Memory B cell (primary cell): ENCODE data around the gene RBBP8NL.

Experiments
- ATAC-seq: fragments of 150-1000 bp; cut with Tn5 transposase; 2 replicates; pipeline ENCODE4 v1.10.0; 2021; ENCODE audit warnings: low read depth, mild to moderate bottlenecking, moderate library complexity
- DNase-seq, 2 donors: peaks; one replicate each; pipeline ENCODE4 v3.0.0; 2022; ENCODE audit warnings: low spot score in 2 of 2
- H3K27ac Mint-ChIP-seq: one replicate; pipeline ENCODE4 v1.8.0; 2022; ENCODE audit warnings: mild to moderate bottlenecking, moderate library complexity, mixed read lengths
- H3K27me3 Mint-ChIP-seq: one replicate; pipeline ENCODE4 v1.8.0; 2022; ENCODE audit warnings: mixed read lengths
- H3K36me3 Mint-ChIP-seq: one replicate; pipeline ENCODE4 v1.8.0; 2022; ENCODE audit warnings: mild to moderate bottlenecking, mixed read lengths
- H3K4me1 Mint-ChIP-seq: one replicate; pipeline ENCODE4 v1.8.0; 2022; ENCODE audit warnings: mixed read lengths
- H3K4me3 Mint-ChIP-seq: one replicate; pipeline ENCODE4 v1.8.0; 2022; ENCODE audit warnings: mild to moderate bottlenecking, moderate library complexity, mixed read lengths
- H3K9me3 Mint-ChIP-seq: one replicate; pipeline ENCODE4 v1.8.0; 2022; ENCODE audit warnings: mixed read lengths

Gene RBBP8NL

DNA sequence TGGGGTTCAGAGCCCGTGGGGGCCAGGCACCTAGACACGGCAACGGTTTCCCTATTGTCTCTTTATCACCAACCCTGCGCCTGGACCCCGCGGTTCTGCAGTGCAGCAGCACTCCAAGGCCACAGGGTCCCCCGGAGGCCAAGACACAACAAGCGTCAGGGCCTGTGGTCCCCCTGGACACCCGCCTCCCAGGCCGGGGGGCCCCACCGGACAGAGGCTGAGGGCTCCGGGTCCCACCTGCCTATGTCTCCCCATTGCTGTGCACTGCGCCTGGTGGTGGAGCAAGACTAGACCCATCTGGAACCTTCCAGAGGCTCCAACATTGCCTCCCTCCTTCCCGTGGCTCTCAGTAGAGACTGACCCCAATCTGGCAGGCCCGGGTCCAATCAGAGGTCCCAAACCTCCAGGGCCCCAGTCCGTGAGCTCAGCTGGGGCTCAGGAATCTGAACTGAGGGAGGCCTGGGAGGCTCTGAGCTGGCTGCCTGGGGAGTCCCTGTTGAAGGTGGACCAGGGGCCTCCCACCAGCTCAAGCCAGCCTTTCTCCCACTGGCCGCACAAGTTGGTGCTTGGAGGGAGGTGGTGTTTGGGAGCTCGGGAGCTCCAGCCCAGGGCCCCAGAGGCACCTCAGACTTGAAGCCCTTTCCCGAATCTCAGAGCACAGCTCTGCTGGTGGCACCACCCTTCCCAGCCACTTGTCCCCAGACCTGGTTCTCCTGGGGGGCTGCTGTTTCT, 39.6 kb upstream of the RBBP8NL start:
- Mint-ChIP-seq H3K9me3 (no peaks in the 10 kb centered on the region), H3K4me3 (no peak overlapping the region), H3K27ac (no peak overlapping the region), H3K36me3 (no peaks in the 10 kb centered on the region), H3K4me1 (no peaks in the 10 kb centered on the region), H3K27me3 (peaks cover 12% of the 10 kb centered on the region)
- DNase-seq (no peak), ATAC-seq (no peak)

DNA sequence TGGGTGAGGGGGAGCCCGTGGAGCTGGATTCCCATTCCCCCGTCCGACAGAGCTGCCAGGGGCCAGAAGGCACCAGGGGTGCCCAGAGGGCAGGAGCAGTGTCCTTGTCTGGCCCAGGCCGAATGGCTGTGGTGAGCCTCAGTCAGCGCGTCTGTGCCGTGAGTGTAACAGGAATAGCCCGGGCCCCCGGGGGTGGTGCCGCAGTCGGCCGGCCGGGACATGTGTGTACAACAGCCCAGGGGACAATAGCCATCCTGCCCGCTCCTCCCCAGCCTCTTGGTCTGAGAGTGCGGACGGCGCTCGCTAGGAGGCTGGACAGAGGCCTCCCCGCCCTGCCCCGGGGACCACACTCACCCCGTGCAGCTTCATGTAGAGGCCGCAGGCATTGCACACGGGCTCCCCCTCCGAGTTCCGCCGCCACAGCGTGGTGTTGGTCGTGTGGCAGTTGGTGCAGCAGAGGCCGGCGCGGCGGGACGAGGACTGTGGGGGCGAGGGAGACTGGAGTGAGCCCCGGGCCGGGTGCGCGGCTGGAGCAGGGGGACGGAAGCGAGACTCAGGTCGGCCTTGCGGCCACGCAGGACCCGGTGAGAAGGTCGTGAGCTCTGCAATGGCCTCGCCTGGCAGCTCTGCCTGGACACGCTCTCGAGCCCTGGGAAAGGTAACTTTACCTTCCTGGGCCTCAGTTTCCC, 38.9 kb upstream of the RBBP8NL start:
- Mint-ChIP-seq H3K36me3 (no peaks in the 10 kb centered on the region), H3K4me1 (no peaks in the 10 kb centered on the region), H3K9me3 (no peaks in the 10 kb centered on the region), H3K27ac (no peak overlapping the region), H3K4me3 (no peak overlapping the region), H3K27me3 (peaks cover 10% of the 10 kb centered on the region)
- DNase-seq (no peak), ATAC-seq (no peak)

DNA sequence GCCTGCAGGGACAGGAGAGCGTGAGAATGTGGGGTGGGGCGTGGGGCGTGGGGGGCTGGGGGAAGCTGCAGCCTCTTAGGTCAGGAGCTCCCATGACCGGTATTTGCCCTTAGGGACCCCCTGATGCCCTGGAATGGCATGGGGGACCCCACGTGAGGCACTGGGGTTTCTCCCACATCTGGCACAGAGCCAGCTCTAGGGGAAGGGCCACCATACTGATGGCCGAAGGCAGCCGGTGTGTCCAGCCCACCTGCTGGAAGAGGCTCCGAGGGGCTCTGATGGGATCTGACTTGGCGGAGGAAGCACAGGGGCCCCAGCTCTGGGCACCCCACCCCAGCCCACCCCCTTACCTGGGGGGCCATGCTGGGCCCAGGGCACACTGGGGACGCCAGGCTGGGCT, 37.7 kb upstream of the RBBP8NL start:
- H3K36me3 Mint-ChIP-seq: no peaks in the 10 kb centered on the region
- ATAC-seq (no peak), DNase-seq (no peak)
- peaks cover 7% of the 10 kb centered on the region for H3K27me3 Mint-ChIP-seq
- H3K4me3 Mint-ChIP-seq: no peak overlapping the region
- no peaks in the 10 kb centered on the region for H3K4me1 Mint-ChIP-seq
- no peaks in the 10 kb centered on the region for H3K9me3 Mint-ChIP-seq
- H3K27ac Mint-ChIP-seq: no peak overlapping the region

- H3K27ac Mint-ChIP-seq: no peak overlapping the region
- H3K27me3 Mint-ChIP-seq: peaks cover 4% of the 10 kb centered on the region
- no peaks in the 10 kb centered on the region for H3K36me3 Mint-ChIP-seq
- DNase-seq: no peak
- H3K4me1 Mint-ChIP-seq: no peaks in the 10 kb centered on the region
- no peak for ATAC-seq
- no peak overlapping the region for H3K4me3 Mint-ChIP-seq
- no peaks in the 10 kb centered on the region for H3K9me3 Mint-ChIP-seq
Observed at GRCh38 chr20:62464425-62464770, 37.1 kb upstream of the RBBP8NL start.

DNA sequence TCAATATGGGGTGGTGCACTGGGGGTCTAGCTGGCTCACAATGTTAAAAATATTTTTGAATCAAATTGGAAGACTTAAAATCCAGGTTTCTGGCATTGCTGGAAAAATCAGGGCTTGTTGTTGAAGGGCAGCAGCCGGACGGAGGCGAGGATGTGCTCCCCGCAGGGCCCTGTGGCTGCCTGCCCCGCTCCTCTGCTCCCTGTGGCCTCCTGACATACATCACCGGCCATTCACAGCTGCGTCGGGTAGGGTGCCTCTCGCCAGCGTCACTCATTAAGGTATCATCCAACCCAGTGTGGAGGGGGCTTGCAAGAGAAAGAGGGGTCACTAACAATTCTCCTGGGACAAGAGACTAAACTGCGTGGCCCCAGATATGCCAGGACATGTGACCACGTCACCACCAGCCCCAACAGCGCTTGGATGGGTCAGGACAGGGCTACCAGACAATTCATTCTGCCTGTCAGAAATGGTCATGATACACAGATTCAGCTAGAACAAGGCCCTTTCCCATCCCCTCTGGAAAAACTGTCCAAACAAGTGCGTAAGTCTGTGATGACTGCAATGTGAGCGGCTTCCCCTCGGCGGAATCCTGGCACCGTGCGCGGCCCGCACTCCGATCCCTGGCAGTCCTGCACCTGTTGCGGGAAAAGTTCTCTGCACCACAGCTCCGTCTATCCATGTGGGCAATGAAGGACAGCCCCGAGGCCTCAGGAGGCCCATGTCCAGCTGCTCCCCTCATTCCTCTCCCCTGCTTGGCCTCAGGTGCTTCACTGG, 36.5 kb upstream of the RBBP8NL start:
- no peaks in the 10 kb centered on the region for H3K9me3 Mint-ChIP-seq
- H3K27me3 Mint-ChIP-seq: peaks cover 2% of the 10 kb centered on the region
- H3K36me3 Mint-ChIP-seq: no peaks in the 10 kb centered on the region
- ATAC-seq (no peak), DNase-seq (no peak)
- H3K27ac Mint-ChIP-seq: no peak overlapping the region
- no peaks in the 10 kb centered on the region for H3K4me1 Mint-ChIP-seq
- H3K4me3 Mint-ChIP-seq: no peak overlapping the region

DNA sequence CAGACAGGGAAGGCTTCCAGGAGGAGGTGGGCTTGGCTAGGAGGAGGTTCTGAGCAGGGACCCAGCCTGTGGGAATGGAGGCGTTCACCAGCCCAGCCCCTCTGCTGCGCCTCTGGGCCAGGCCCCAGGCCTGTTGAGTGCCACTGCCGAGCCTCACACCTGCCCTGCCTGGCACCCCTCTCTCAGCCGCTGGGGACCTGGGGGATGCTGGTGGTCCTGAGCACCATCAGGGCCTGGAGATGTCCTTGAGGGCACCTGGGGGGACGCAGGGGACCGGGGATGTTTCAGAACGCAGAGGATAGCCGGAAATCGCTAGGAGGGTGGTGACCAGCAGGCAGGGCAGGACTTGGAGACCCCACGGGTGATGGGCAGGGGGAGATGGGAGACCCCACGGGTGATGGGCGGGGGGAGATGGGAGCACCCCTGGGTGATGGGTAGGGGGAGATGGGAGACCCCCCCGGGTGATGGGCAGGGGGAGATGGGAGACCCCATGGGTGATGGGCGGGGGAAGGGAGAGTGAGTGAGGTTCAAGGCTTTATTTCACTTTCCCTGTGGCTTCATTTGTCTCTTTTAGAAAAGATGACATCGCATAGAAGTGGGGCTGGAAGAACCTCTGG, 35.7 kb upstream of the RBBP8NL start:
- Mint-ChIP-seq H3K4me3 (no peak overlapping the region), H3K9me3 (no peaks in the 10 kb centered on the region), H3K27me3 (peaks cover 4% of the 10 kb centered on the region), H3K27ac (no peak overlapping the region), H3K36me3 (no peaks in the 10 kb centered on the region), H3K4me1 (no peaks in the 10 kb centered on the region)
- DNase-seq: no peak
- no peak for ATAC-seq

- Mint-ChIP-seq H3K36me3 (no peaks in the 10 kb centered on the region), H3K4me1 (no peaks in the 10 kb centered on the region), H3K9me3 (no peaks in the 10 kb centered on the region), H3K27ac (no peak overlapping the region), H3K4me3 (no peak overlapping the region), H3K27me3 (peaks cover 8% of the 10 kb centered on the region)
- no peak for DNase-seq
- ATAC-seq: no peak
Observed at GRCh38 chr20:62461834-62462233, 34.5 kb upstream of the RBBP8NL start.

DNA sequence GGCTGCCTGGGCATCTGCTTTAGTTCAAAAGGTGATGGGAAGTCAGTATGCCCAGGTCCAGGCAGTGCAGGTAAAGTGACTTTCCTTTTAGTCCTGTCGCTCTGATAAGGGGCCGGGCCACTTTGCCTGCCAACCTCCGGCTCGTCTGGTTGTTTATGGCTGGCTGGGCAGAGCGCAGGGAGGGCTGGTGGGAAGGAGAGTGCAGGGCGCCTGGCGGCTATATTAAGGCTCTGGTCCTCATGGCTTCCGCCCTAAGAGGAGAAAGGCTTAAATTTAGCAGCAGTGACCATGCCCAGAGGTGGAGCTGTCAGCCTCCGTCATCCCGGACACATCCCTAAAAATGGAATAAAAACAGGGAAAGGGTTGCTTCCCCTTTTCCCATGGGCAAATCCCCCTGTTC, 33.8 kb upstream of the RBBP8NL start:
- no peak for DNase-seq
- no peak overlapping the region for H3K4me3 Mint-ChIP-seq
- peaks cover 10% of the 10 kb centered on the region for H3K27me3 Mint-ChIP-seq
- no peaks in the 10 kb centered on the region for H3K4me1 Mint-ChIP-seq
- no peak for ATAC-seq
- no peaks in the 10 kb centered on the region for H3K9me3 Mint-ChIP-seq
- H3K27ac Mint-ChIP-seq: no peak overlapping the region
- H3K36me3 Mint-ChIP-seq: no peaks in the 10 kb centered on the region

DNA sequence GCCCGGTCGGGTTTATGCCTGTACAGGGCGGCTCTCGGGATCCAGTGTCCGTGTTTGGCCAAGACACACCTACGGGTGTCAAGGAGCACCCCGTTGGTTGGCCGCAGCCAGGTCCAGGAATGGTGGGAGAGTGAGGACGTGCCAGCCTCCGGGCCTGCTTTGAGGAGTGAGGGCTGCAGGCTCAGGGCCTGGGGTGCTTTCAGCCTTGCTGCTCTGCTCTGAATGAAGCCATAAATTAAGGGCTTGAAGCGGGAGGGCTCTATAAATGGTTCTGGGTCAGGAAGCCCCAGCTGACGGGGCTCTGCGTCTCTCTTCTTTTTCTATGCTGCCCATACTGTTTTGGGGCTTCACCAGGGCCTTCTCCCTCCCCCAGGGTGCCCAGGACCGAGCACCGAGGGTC, 33.3 kb upstream of the RBBP8NL start:
- H3K36me3 Mint-ChIP-seq: no peaks in the 10 kb centered on the region
- H3K9me3 Mint-ChIP-seq: no peaks in the 10 kb centered on the region
- ATAC-seq: no peak
- no peak overlapping the region for H3K4me3 Mint-ChIP-seq
- H3K27me3 Mint-ChIP-seq: peaks cover 10% of the 10 kb centered on the region
- H3K4me1 Mint-ChIP-seq: no peaks in the 10 kb centered on the region
- H3K27ac Mint-ChIP-seq: no peak overlapping the region
- no peak for DNase-seq

DNA sequence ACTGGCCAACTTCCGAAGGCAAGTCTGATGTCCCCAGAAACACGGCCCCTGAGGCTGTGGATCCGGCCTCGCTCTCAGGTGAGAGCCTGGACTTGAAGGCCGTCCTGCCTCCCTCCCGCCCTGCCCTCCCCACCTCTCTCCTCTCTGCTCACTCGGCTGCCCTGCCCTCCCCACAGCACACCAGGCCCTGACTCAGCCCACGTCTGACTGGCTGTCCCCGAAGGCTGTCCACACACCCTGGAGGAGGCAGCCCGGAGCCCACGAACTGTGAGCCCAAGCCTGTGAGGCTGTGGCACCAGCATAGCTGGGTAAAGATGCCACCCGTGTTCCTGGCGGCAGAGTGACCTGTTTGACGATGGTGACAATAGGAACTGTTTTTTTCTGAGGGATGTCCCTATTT, 32.1 kb upstream of the RBBP8NL start:
- Mint-ChIP-seq H3K4me3 (no peak overlapping the region), H3K27ac (no peak overlapping the region), H3K36me3 (no peaks in the 10 kb centered on the region), H3K9me3 (no peaks in the 10 kb centered on the region), H3K4me1 (no peaks in the 10 kb centered on the region), H3K27me3 (peaks cover 10% of the 10 kb centered on the region)
- no peak for DNase-seq
- ATAC-seq: no peak

- DNase-seq: no peak
- ATAC-seq: no peak
- no peak overlapping the region for H3K4me3 Mint-ChIP-seq
- no peaks in the 10 kb centered on the region for H3K36me3 Mint-ChIP-seq
- no peak overlapping the region for H3K27ac Mint-ChIP-seq
- H3K4me1 Mint-ChIP-seq: no peaks in the 10 kb centered on the region
- no peaks in the 10 kb centered on the region for H3K9me3 Mint-ChIP-seq
- H3K27me3 Mint-ChIP-seq: peaks cover 13% of the 10 kb centered on the region
Observed at GRCh38 chr20:62458275-62459251, 31.2 kb upstream of the RBBP8NL start.

DNA sequence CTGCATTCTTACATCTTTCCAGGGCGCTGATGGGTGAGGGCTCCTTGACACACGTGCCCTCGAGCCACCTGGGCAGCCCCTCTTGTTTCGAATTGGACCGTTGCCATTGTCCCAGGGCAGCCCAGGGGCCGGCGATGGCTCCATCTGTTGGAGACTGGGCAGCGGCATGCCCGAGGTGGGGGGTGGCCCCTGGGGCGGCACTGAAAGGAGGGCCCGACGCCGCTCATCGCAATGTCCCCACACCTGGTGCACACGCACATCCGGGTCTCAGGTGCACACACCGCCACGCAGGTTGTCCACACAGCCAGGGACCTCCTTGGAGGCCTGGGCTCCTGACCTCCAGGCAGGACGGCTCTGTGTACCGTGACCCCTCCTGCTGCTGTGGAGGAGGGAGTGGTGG, 30.5 kb upstream of the RBBP8NL start:
- no peaks in the 10 kb centered on the region for H3K4me1 Mint-ChIP-seq
- DNase-seq: no peak
- no peak overlapping the region for H3K4me3 Mint-ChIP-seq
- H3K9me3 Mint-ChIP-seq: no peaks in the 10 kb centered on the region
- no peak for ATAC-seq
- H3K27me3 Mint-ChIP-seq: peaks cover 15% of the 10 kb centered on the region
- H3K27ac Mint-ChIP-seq: no peak overlapping the region
- H3K36me3 Mint-ChIP-seq: no peaks in the 10 kb centered on the region

GRCh38 chr20:62457098-62457497, 29.8 kb upstream of the RBBP8NL start:
- no peak for DNase-seq
- Mint-ChIP-seq H3K27ac (no peak overlapping the region), H3K36me3 (no peaks in the 10 kb centered on the region), H3K4me3 (no peak overlapping the region), H3K9me3 (no peaks in the 10 kb centered on the region), H3K4me1 (no peaks in the 10 kb centered on the region), H3K27me3 (peaks cover 16% of the 10 kb centered on the region)
- ATAC-seq: no peak
